Mononuclear cell (primary cell): ENCODE data around the gene ORMDL1. TPM values are rescaled to one million over a fixed set of nuclear protein-coding genes. Genes with fewer than 3 reads are reported as not detected.

Experiments used
- H3K27me3 ChIP-seq: 2 replicates; pipeline ENCODE4 v1.6.0; 2011; ENCODE audit warnings: low read length, control low read depth; ENCODE audit not compliant: insufficient read depth
- H3K4me1 ChIP-seq: 2 replicates; pipeline ENCODE4 v1.5.1; 2011; ENCODE audit warnings: mild to moderate bottlenecking, low read length, control low read depth; ENCODE audit not compliant: insufficient read depth
- H3K4me3 ChIP-seq: 2 replicates; pipeline ENCODE4 v1.5.1; 2011; ENCODE audit warnings: mild to moderate bottlenecking, low read length, moderate library complexity
- H3K9me3 ChIP-seq: 2 replicates; pipeline ENCODE4 v1.5.1; 2011; ENCODE audit warnings: low read depth, mild to moderate bottlenecking, control low read depth, low read length
- total RNA-seq: library from RNA; depleted of rRNA; stranded (reverse); fragments of >200 nt; gene quantifications from one replicate; pipeline ENCODE4 v1.2.3, GENCODE V29; 2012

ORMDL1 gene
- total RNA-seq, 1 donor = 83.9 TPM

GRCh38 chr2:189726849-189727248 lies 57.3 kb downstream of the ORMDL1 start:
- Histone ChIP-seq H3K4me3 (no peak overlapping the region), H3K9me3 (no peaks in the 10 kb centered on the region), H3K4me1 (no peaks in the 10 kb centered on the region), H3K27me3 (no peaks in the 10 kb centered on the region)

GRCh38 chr2:189726271-189726670 lies 57.9 kb downstream of the ORMDL1 start:
- H3K4me1 ChIP-seq = no peaks in the 10 kb centered on the region
- H3K27me3 ChIP-seq = no peaks in the 10 kb centered on the region
- H3K9me3 ChIP-seq = no peaks in the 10 kb centered on the region
- no peak overlapping the region for H3K4me3 ChIP-seq

- Histone ChIP-seq H3K27me3 (no peaks in the 10 kb centered on the region), H3K4me1 (no peaks in the 10 kb centered on the region), H3K4me3 (no peak overlapping the region), H3K9me3 (no peaks in the 10 kb centered on the region)
These were observed 60.9 kb downstream of the ORMDL1 start for GRCh38 chr2:189723192-189723591.

Other genes with a start within 250 kb of the ORMDL1 start
- gene SLC40A1, start 203.6 kb downstream of the ORMDL1 start, total RNA-seq = 65.5 TPM
- 65.1 TPM for gene ASNSD1, start 122.9 kb downstream of the ORMDL1 start, total RNA-seq
- 13.9 TPM for gene ANKAR, start 109.7 kb downstream of the ORMDL1 start, total RNA-seq
- gene OSGEPL1, start 21.5 kb downstream of the ORMDL1 start, total RNA-seq = 7.5 TPM
- gene PMS1, start 111 bp upstream of the ORMDL1 start, total RNA-seq = 17.8 TPM